Adrenal gland (tissue), 12 donors: Measurements from ENCODE around the gene NIM1K. TPM values are rescaled to one million over a fixed set of nuclear protein-coding genes. Genes with fewer than 3 reads are reported as not detected.

ENCODE experiments used
- DNase-seq, 7 donors: peaks; one replicate each; pipeline ENCODE4 v3.0.0-alpha.2; 2019 to 2020
- H3K27ac ChIP-seq, 5 donors: fragments of 200-600 bp; sonication (generic) in 4 of 5; 1 replicate in 3 of 5; 2 replicates in 2 of 5; pipeline versions ENCODE4 v1.5.1 to v1.8.0; 2016 to 2020; ENCODE audit warnings: mild to moderate bottlenecking in 1 of 5
- H3K27me3 ChIP-seq: fragments of 200-600 bp; 2 replicates; pipeline ENCODE4 v1.8.0; 2021
- H3K36me3 ChIP-seq, 2 donors: fragments of 200-600 bp; replicated peaks in 1 of 2; 1 replicate in 1 of 2; 2 replicates in 1 of 2; pipeline versions ENCODE4 v1.5.1 to v1.8.0; 2018 to 2022
- H3K4me1 ChIP-seq, 2 donors: fragments of 200-600 bp; replicated peaks in 1 of 2; 1 replicate in 1 of 2; 2 replicates in 1 of 2; pipeline versions ENCODE4 v1.5.1 to v1.8.0; 2018 to 2021
- H3K4me3 ChIP-seq, 4 donors: fragments of 200-600 bp; sonication (generic) in 3 of 4; one replicate each; pipeline ENCODE4 v1.5.1; 2016 to 2018
- H3K9me3 ChIP-seq, 3 donors: fragments of 200-600 bp; sonication (generic) in 1 of 3; replicated peaks in 1 of 3; 1 replicate in 2 of 3; 2 replicates in 1 of 3; pipeline versions ENCODE4 v1.5.1 to v1.8.0; 2016 to 2021
- CTCF ChIP-seq, 6 experiments: fragments of 450-650 bp in 4 of 6; fragments of 200-600 bp in 2 of 6; sonication (generic) in 1 of 6; IDR thresholded peaks; 1 replicate in 5 of 6; 2 replicates in 1 of 6; pipeline versions ENCODE4 v1.5.1 to v1.8.0; 2016 to 2021; ENCODE audit warnings: antibody characterized with exemption in 6 of 6, mild to moderate bottlenecking in 2 of 6, moderate library complexity in 1 of 6
- POLR2A ChIP-seq, 2 donors: fragments of 450-650 bp; IDR thresholded peaks; one replicate each; pipeline ENCODE4 v1.6.1; 2017; ENCODE audit warnings: antibody characterized with exemption in 2 of 2, mild to moderate bottlenecking in 2 of 2, moderate library complexity in 1 of 2
- WGBS, 4 donors: extraction: QIAGEN DNeasy Blood & Tissue Kit in 2 of 4; methylation state at CpG; one replicate each; pipeline versions ENCODE4 v1.1.5 to v1.1.7; 2013 to 2017; 5-methylcytosine and 5-hydroxymethylcytosine counted together
- intact Hi-C, 2 donors: fragments of 100-400 bp; cut with DNase I; formaldehyde crosslinking; loops; one replicate each; pipeline versions ENCODE4 v1.14.1 to v1.15.0; 2022 to 2023
- polyA plus RNA-seq, 3 donors: library from polyadenylated mRNA; stranded (reverse); fragments of 200-250 nt in 2 of 3; fragments of 350-450 nt in 1 of 3; fragmentation: Illumina TruSeq in 1 of 3; extraction: RNeasy Lipid Tissue Mini Kit (QIAGEN cat#74804) in 1 of 3; gene quantifications; one replicate each; pipeline ENCODE4 v1.2.3, GENCODE V29; 2013 to 2014
- total RNA-seq, 9 donors: library from RNA; depleted of rRNA in 4 of 9; stranded (reverse); fragments of >200 nt in 4 of 9; fragments of 120-200 nt in 1 of 9; fragmentation: NEBNext Ultra II Directional in 1 of 9; extraction: Animal tissue kit (Norgen Biotek cat#: 25700) in 1 of 9; gene quantifications; one replicate each; pipeline versions ENCODE4 v1.1.0 to v1.2.4, GENCODE V29; 2013 to 2023
- donor health status: healthy with polysubstance abuse.
- donor health status: Bipolar disorder and iron deficiency.
- donor health status: DM: yes; HTN: yes; CAD: no.
- donor health status: DM: no; HTN: no; CAD: no.
- donor health status: DM: no; HTN: no; CAD: no.
- donor health status: DM: yes; HTN: yes; CAD: no.

The NIM1K gene
- total and polyA plus RNA-seq, 12 donors: 0.18 to 3.9 (median 1.1) TPM

- Histone ChIP-seq H3K36me3 (peaks cover 0 to 23% of the 10 kb centered on the region in 2 donors), H3K4me1 (no peaks in the 10 kb centered on the region), H3K27ac (no peak overlapping the region), H3K27me3 (no peaks in the 10 kb centered on the region), H3K9me3 (no peaks in the 10 kb centered on the region), H3K4me3 (no peak overlapping the region)
- no peak for DNase-seq
- no peak for TF ChIP-seq CTCF (IDR thresholded peaks at IDR 0.05)
- no peak for TF ChIP-seq POLR2A (IDR thresholded peaks at IDR 0.05)
- intact Hi-C loops: no loop called here
- WGBS, 4 donors: 100% methylated on average over 1 of the region's 1 CpG
Observed at GRCh38 chr5:43171926-43172325, 20.1 kb upstream of the NIM1K start.

- H3K27ac ChIP-seq: no peak overlapping the region
- H3K27me3 ChIP-seq: no peaks in the 10 kb centered on the region
- peaks cover 0 to 23% of the 10 kb centered on the region in 2 donors for H3K36me3 ChIP-seq
- 96 to 99% (median 98%) methylated on average over 2 of the region's 2 CpGs for WGBS, 4 donors
- intact Hi-C loops: no loop called here
- no peaks in the 10 kb centered on the region for H3K4me1 ChIP-seq
- no peaks in the 10 kb centered on the region for H3K9me3 ChIP-seq
- DNase-seq: no peak
- H3K4me3 ChIP-seq: no peak overlapping the region
- TF ChIP-seq POLR2A (IDR thresholded peaks at IDR 0.05) (no peak), CTCF (IDR thresholded peaks at IDR 0.05) (no peak)
Observed at GRCh38 chr5:43172779-43173178, 19.2 kb upstream of the NIM1K start.

- H3K27me3 ChIP-seq: no peaks in the 10 kb centered on the region
- no peak overlapping the region for H3K4me3 ChIP-seq
- H3K27ac ChIP-seq: no peak overlapping the region
- intact Hi-C loops: no loop called here
- peaks cover 0 to 23% of the 10 kb centered on the region in 2 donors for H3K36me3 ChIP-seq
- no peaks in the 10 kb centered on the region for H3K9me3 ChIP-seq
- 96 to 99% (median 96%) methylated on average over 7 of the region's 7 CpGs for WGBS, 4 donors
- no peak for DNase-seq
- TF ChIP-seq POLR2A (IDR thresholded peaks at IDR 0.05): no peak
- TF ChIP-seq CTCF (IDR thresholded peaks at IDR 0.05): no peak
- no peaks in the 10 kb centered on the region for H3K4me1 ChIP-seq
Observed at GRCh38 chr5:43174586-43174985, 17.4 kb upstream of the NIM1K start.

- Histone ChIP-seq H3K9me3 (no peaks in the 10 kb centered on the region), H3K4me3 (no peak overlapping the region), H3K36me3 (peaks cover 0 to 8% of the 10 kb centered on the region in 2 donors), H3K27ac (no peak overlapping the region), H3K27me3 (no peaks in the 10 kb centered on the region), H3K4me1 (no peaks in the 10 kb centered on the region)
- TF ChIP-seq POLR2A (IDR thresholded peaks at IDR 0.05) (no peak), CTCF (IDR thresholded peaks at IDR 0.05) (no peak)
- no peak for DNase-seq
- intact Hi-C loops: no loop called here
- WGBS, 4 donors: 85 to 95% (median 92%) methylated on average over 7 of the region's 7 CpGs
Observed at GRCh38 chr5:43179836-43180235, 12.2 kb upstream of the NIM1K start.
